GM12872 (cell line): Measurements from ENCODE around the gene CGNL1.

ENCODE experiments used
- CTCF ChIP-seq: IDR thresholded peaks from 3 replicates; pipeline ENCODE4 v1.5.1; 2011; ENCODE audit warnings: low read depth, mild to moderate bottlenecking, low read length, moderate library complexity; ENCODE audit not compliant: insufficient read depth

The CGNL1 gene

GRCh38 chr15:57436166-57436565 is 59.9 kb downstream of the CGNL1 start:
- TF ChIP-seq CTCF = no peak

GRCh38 chr15:57436961-57437360 is 60.7 kb downstream of the CGNL1 start:
- TF ChIP-seq CTCF = no peak

GRCh38 chr15:57437564-57437963 is 61.3 kb downstream of the CGNL1 start:
- no peak for TF ChIP-seq CTCF

- no peak for TF ChIP-seq CTCF
These were observed 61.9 kb downstream of the CGNL1 start for GRCh38 chr15:57438166-57438565.

GRCh38 chr15:57439128-57440027 is 63.1 kb downstream of the CGNL1 start:
- no peak for TF ChIP-seq CTCF

GRCh38 chr15:57440167-57440566 is 63.9 kb downstream of the CGNL1 start:
- TF ChIP-seq CTCF = no peak

- TF ChIP-seq CTCF = no peak
These were observed 64.5 kb downstream of the CGNL1 start for GRCh38 chr15:57440799-57441198.
